Esophagus squamous epithelium (tissue), 4 donors: ENCODE measurements around the gene OBSL1.

Experiments used
- POLR2A ChIP-seq, 4 donors: fragments of 450-650 bp; IDR thresholded peaks; one replicate each; pipeline ENCODE4 v1.6.1; 2017; ENCODE audit warnings: antibody characterized with exemption in 4 of 4, mild to moderate bottlenecking in 4 of 4, moderate library complexity in 3 of 4
- TF ChIP-seq, protein P1 (sequence below), 6 experiments: fragments of 450-650 bp in 4 of 6; fragments of 200-600 bp in 2 of 6; sonication (generic) in 2 of 6; IDR thresholded peaks; one replicate each; pipeline ENCODE4 v1.5.1; 2016 to 2019; ENCODE audit warnings: antibody characterized with exemption in 6 of 6, mild to moderate bottlenecking in 4 of 6, moderate library complexity in 4 of 6

DNA sequence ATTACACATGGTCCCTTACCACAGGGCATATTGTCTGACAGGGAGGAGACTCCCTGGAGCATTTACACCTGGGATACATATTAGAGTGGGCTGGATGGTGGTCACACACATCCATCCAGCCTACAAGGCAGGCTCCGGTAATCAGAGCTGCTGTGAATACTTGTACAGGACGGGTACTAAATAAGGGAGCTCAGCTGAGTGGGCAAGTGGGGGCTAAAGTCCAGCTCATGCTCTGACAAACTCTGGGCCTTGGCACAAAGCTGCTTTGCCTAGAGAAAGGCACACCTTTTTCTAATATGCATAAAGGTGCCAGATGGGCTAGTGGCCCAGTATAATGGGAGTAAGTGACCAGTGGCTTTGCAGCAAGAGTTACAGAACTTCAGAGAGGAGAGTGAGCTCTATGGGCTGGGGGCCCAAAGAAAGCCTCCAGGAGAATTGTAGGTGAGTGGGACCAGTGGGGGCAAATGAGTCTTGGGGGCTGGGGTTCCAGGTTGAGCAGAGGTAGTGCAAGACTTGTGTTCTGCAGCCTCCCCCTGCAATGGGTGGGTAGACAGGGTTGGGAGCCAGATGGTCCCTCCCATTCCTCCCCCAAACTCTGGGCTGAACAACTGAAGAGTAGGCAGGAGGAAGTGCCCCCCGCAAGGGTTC, 25.9 kb downstream of the OBSL1 start:
- TF ChIP-seq, protein P1, sequence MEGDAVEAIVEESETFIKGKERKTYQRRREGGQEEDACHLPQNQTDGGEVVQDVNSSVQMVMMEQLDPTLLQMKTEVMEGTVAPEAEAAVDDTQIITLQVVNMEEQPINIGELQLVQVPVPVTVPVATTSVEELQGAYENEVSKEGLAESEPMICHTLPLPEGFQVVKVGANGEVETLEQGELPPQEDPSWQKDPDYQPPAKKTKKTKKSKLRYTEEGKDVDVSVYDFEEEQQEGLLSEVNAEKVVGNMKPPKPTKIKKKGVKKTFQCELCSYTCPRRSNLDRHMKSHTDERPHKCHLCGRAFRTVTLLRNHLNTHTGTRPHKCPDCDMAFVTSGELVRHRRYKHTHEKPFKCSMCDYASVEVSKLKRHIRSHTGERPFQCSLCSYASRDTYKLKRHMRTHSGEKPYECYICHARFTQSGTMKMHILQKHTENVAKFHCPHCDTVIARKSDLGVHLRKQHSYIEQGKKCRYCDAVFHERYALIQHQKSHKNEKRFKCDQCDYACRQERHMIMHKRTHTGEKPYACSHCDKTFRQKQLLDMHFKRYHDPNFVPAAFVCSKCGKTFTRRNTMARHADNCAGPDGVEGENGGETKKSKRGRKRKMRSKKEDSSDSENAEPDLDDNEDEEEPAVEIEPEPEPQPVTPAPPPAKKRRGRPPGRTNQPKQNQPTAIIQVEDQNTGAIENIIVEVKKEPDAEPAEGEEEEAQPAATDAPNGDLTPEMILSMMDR (IDR thresholded peaks at IDR 0.05), result no peak
- TF ChIP-seq POLR2A (IDR thresholded peaks at IDR 0.05), result no peak
